Measurements from ENCODE around the gene UGT3A1. TPM values are rescaled to one million over a fixed set of nuclear protein-coding genes. Genes with fewer than 3 reads are reported as not detected.

UGT3A1 gene
- total RNA-seq, 2 experiments from 2014 or later: not detected

DNA sequence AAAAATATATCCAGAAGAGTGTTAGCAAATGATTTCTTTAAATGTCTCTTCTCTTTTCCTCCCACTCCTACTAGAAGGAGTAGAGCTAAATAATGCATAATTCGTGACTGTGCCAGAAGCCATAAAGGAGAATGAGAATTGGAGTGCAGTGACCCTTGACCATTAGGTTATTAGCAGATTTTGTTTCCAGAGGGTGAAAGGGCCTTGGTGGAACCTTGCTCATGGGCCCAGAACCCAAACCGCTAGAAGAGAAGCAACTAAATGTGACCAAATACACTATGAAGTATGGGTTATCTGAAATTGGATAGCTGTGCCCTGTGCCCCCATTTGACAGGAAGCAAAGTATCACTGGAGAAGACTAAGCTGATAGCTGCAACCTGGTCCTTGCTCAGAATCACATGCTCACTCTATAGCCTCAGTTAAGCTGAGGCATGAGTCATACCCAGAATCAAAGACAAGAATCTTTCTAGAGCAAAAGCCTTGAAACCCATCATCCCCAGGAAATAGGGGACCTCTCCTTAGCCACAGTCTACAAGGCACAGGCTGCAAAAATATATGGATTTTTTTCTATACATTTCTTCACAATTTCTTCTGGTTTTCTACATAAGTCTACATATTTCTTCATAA, 89.0 kb downstream of the UGT3A1 start:
- CTCF ChIA-PET: interaction anchor here (1.5 to 4.2 kb wide), 5 partner anchors 22 to 233 kb away, joined by 3 to 22 read pairs (median 7); no protein-coding TSS in a partner anchor
- intact Hi-C loops (cut with micrococcal nuclease): loop anchor here (5.0 to 10.0 kb wide), 3 partner anchors 250 to 973 kb away; partner anchors contain the start of genes LMBRD2, NADK2, NIPBL and SKP2
- no peaks in the 10 kb centered on the region for H3K36me3 Mint-ChIP-seq (ENCODE audit: low read depth)
- peaks cover 85% of the 10 kb centered on the region for H3K4me1 Mint-ChIP-seq (ENCODE audit: low read depth)
- H3K4me3 Mint-ChIP-seq: no peak overlapping the region
- H3K9me3 Mint-ChIP-seq: no peaks in the 10 kb centered on the region
- H3K27ac Mint-ChIP-seq: peak overlapping the region; percentile 34
- peak; percentile 58 for DNase-seq
- no peaks in the 10 kb centered on the region for H3K27me3 Mint-ChIP-seq (ENCODE audit: low read depth)

Other genes starting within 250 kb of the UGT3A1 start
- 100 to 1,000 TPM; 144 to 147 TPM for gene IL7R, start 134.5 kb downstream of the UGT3A1 start, total RNA-seq
- 1 to 10 TPM; 1.8 TPM for gene CAPSL, start 52.8 kb downstream of the UGT3A1 start, total RNA-seq
- gene UGT3A2, start 75.5 kb upstream of the UGT3A1 start, total RNA-seq: not detected
- 1 to 10 TPM; 7.6 to 8.0 TPM for gene LMBRD2, start 160.5 kb upstream of the UGT3A1 start, total RNA-seq
- 10 to 100 TPM; 44.4 to 48.1 TPM for gene SKP2, start 160.7 kb upstream of the UGT3A1 start, total RNA-seq

All from activated naive CD4-positive, alpha-beta T cell treated with anti-CD3 and anti-CD28 coated beads for 36 hours (primary cell).